SIG-M5 (cell line): ENCODE data around the gene ZNF536.
"Not testable (repeated sequence)": the region's sequence is repeated elsewhere in the genome, so short reads cannot be mapped to it uniquely, and the experiment has no call there.

Experiments used
- DNase-seq: peaks from one replicate; lab custom pipeline; 2025; lab: John Stamatoyannopoulos, UW

Gene ZNF536

GRCh38 chr19:30447553-30447870, 75.3 kb downstream of the ZNF536 start:
- no peak for DNase-seq

- DNase-seq: no peak
These were observed 76.3 kb downstream of the ZNF536 start for GRCh38 chr19:30448386-30449077.

GRCh38 chr19:30449078-30449590, 77.0 kb downstream of the ZNF536 start:
- no peak for DNase-seq

GRCh38 chr19:30449673-30450072, 77.5 kb downstream of the ZNF536 start:
- no peak for DNase-seq

GRCh38 chr19:30450100-30450499, 77.9 kb downstream of the ZNF536 start:
- DNase-seq: no peak

GRCh38 chr19:30450835-30451321, 78.7 kb downstream of the ZNF536 start:
- DNase-seq: no peak

GRCh38 chr19:30452931-30453330, 80.7 kb downstream of the ZNF536 start:
- DNase-seq: no peak

- DNase-seq: no peak
These were observed 81.6 kb downstream of the ZNF536 start for GRCh38 chr19:30453743-30454142.

GRCh38 chr19:30455881-30456280, 83.7 kb downstream of the ZNF536 start:
- DNase-seq: no peak

- no peak for DNase-seq
These were observed 85.3 kb downstream of the ZNF536 start for GRCh38 chr19:30457484-30457883.

GRCh38 chr19:30459859-30460258, 87.7 kb downstream of the ZNF536 start:
- no peak for DNase-seq

GRCh38 chr19:30464162-30464561, 92.0 kb downstream of the ZNF536 start:
- no peak for DNase-seq

GRCh38 chr19:30466598-30466997, 94.4 kb downstream of the ZNF536 start:
- not testable (repeated sequence) for DNase-seq

- no peak for DNase-seq
These were observed 95.1 kb downstream of the ZNF536 start for GRCh38 chr19:30467239-30467638.

GRCh38 chr19:30469774-30470173, 97.6 kb downstream of the ZNF536 start:
- no peak for DNase-seq

GRCh38 chr19:30471441-30471840, 99.3 kb downstream of the ZNF536 start:
- no peak for DNase-seq

GRCh38 chr19:30473334-30473867, 101.2 kb downstream of the ZNF536 start:
- no peak for DNase-seq

- no peak for DNase-seq
These were observed 104.8 kb downstream of the ZNF536 start for GRCh38 chr19:30476997-30477396.

GRCh38 chr19:30479231-30479630, 107.0 kb downstream of the ZNF536 start:
- DNase-seq: no peak

- no peak for DNase-seq
These were observed 107.9 kb downstream of the ZNF536 start for GRCh38 chr19:30480097-30480496.

- DNase-seq: no peak
These were observed 108.9 kb downstream of the ZNF536 start for GRCh38 chr19:30481063-30481462.

- DNase-seq: no peak
These were observed 109.6 kb downstream of the ZNF536 start for GRCh38 chr19:30481823-30482222.

GRCh38 chr19:30482956-30483355, 110.8 kb downstream of the ZNF536 start:
- no peak for DNase-seq

GRCh38 chr19:30486250-30486649, 114.1 kb downstream of the ZNF536 start:
- DNase-seq: not testable (repeated sequence)
